Activated CD4-positive, CD25-positive, alpha-beta regulatory T cell (primary cell): Measurements from ENCODE around the gene SCLY.

Experiments
- DNase-seq, 4 experiments: peaks; one replicate each; lab custom pipeline; 2025; lab: John Stamatoyannopoulos, UW

The SCLY gene

GRCh38 chr2:238097988-238098871, 37.4 kb downstream of the SCLY start:
- no peak for DNase-seq

GRCh38 chr2:238098901-238099713, 38.3 kb downstream of the SCLY start:
- DNase-seq = no peak

- DNase-seq = no peak
Observed at GRCh38 chr2:238099714-238100048, 38.9 kb downstream of the SCLY start.

- DNase-seq = no peak
Observed at GRCh38 chr2:238100049-238100820, 39.4 kb downstream of the SCLY start, which contains the start of gene ESPNL. TSS of gene ESPNL (plus strand) at chr2:238100340. CDS start at chr2:238100420, 80 bp downstream.

GRCh38 chr2:238100821-238101771, 40.3 kb downstream of the SCLY start:
- DNase-seq = no peak

DNA sequence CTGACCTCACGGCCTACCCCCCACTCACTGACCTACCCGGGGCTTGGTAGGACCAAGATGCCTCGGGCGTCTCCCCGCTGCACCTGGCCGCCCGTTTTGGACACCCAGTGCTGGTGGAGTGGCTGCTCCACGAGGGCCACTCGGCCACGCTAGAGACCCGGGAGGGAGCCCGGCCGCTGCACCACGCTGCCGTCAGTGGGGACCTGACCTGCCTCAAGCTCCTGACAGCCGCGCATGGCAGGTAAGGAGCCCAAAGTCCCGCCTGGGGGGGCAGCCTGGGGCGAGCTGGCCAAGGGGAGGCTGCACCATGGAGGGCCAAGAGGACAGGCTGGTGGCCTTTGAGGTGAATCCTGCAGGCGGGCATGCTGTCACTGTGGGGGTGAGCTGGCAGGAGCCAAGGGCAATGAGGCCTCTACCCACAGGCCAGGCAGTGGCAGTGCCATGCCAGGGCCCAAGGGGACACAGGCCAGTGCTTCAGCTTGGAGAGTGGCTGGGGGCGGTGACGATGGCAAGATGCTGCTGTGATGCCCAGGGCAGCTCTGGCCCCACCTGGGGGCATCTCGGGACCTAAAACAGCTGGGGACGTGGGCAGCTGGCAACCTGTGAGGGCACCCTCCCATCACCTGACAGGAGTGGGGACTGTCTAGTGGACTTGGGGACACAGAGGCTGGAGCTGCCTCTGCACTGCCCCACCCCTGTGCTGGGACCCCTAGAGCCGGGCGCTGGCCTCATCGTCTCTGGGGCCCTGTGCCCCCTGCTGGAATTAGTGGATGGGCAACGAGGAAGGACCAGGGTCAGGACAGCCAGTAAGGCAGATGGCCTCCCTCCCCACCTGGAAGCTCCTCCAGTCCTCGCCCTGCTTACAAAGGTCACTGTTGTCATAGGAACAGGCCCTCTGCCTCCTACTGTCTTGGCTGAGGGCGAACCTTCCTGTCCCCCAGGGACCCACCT, 41.4 kb downstream of the SCLY start:
- DNase-seq = no peak

- DNase-seq = no peak
Observed at GRCh38 chr2:238102865-238103264, 42.1 kb downstream of the SCLY start.

DNA sequence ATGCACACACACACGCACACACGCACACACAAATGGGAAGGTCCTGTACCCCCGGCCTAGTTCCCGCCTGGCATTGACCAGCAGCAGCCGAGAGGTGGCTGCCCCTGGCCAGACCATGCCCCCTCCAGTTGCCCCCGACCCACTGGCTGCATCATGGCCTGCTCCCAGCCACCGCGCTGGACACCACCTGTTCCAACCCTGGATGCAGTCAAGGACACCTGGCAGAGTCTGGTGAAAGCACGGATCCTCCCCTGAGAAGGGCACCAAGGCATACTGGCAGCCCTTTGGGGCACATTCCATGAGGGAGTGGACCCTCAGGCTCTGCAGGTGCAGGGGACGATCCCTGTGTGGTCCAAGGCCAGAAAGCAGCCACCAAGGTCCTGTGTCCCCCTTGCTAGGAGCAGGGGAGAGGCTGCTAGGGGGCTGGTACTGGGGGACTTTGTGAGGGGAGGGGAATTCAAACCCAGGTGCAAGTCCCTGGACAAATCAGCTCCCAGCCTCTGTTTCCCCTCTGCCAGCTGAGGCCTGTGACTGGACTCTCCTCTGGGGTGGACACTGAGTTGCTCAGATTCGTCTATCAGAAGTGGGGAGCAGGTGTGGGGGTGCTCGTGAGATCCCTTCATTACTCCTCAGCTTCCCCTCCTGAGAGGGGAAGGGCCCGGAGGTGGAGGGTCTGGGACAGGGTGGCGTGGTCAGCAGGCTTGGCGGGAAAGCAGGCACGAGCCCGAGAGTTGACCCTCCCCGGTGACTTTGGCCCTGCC, 42.8 kb downstream of the SCLY start:
- DNase-seq = no peak

- DNase-seq = no peak
Observed at GRCh38 chr2:238104226-238104690, 43.5 kb downstream of the SCLY start.

DNA sequence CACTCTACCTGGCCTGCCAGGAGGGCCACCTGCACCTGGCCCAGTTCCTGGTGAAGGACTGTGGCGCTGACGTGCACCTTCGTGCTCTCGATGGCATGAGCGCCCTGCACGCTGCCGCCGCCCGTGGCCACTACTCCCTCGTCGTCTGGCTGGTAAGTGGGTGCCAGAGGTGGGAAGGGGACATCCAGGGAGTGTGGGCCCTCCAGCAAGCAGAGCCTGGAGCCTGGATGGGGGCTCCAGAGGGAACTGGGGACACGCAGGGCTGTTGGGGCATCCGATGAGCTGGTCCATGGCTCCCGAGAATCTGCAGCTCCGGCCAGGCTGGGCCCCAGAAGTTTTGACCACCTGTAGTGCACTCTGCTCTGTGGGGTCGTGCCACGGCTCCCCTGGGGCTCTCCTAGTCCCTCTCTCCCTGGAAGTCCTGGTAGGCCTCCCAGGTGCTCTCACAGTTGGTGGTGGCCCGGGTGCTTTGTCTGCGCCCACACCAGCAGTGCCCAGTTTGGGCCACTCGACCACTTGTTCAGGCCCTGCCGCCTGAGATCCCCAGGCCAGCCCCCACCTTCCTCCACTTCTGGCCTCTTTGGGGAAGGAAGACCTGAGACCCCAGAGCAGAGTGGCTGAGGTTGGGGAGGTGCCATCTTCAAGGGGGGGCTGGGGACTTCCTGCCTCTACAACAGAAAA, 44.0 kb downstream of the SCLY start:
- DNase-seq = no peak

GRCh38 chr2:238105506-238106338, 44.9 kb downstream of the SCLY start:
- DNase-seq = no peak

- no peak for DNase-seq
Observed at GRCh38 chr2:238106339-238106697, 45.5 kb downstream of the SCLY start.

GRCh38 chr2:238106698-238107524, 46.1 kb downstream of the SCLY start:
- no peak for DNase-seq

- DNase-seq = no peak
Observed at GRCh38 chr2:238107525-238108422, 47.0 kb downstream of the SCLY start.

GRCh38 chr2:238108423-238109183, 47.8 kb downstream of the SCLY start:
- no peak for DNase-seq
